GM23248 (cell line): Measurements from ENCODE around the gene TOMM7. TPM values are rescaled to one million over a fixed set of nuclear protein-coding genes. Genes with fewer than 3 reads are reported as not detected.
"Not testable (repeated sequence)": the region's sequence is repeated elsewhere in the genome, so short reads cannot be mapped to it uniquely, and the experiment has no call there.

Source experiments
- DNase-seq: peaks from one replicate; pipeline ENCODE4 v3.0.0-alpha.2; 2015
- H2AFZ ChIP-seq: fragments of 200-600 bp; sonication (generic); 2 replicates; pipeline ENCODE4 v1.6.1; 2016; ENCODE audit warnings: antibody characterized with exemption
- H3F3A ChIP-seq: fragments of 200-600 bp; sonication (generic); 2 replicates; pipeline ENCODE4 v1.6.1; 2016; ENCODE audit warnings: mild to moderate bottlenecking, antibody characterized with exemption, mixed run types; ENCODE audit not compliant: insufficient read depth
- H3K27ac ChIP-seq: fragments of 200-600 bp; sonication (generic); 2 replicates; pipeline ENCODE4 v1.5.1; 2016; ENCODE audit warnings: mild to moderate bottlenecking
- H3K27me3 ChIP-seq: fragments of 200-600 bp; sonication (generic); replicated peaks from 2 replicates; pipeline ENCODE4 v1.6.1; 2016; ENCODE audit warnings: mild to moderate bottlenecking; ENCODE audit not compliant: insufficient read depth
- H3K36me3 ChIP-seq: fragments of 200-600 bp; sonication (generic); 2 replicates; pipeline ENCODE4 v1.6.1; 2016; ENCODE audit warnings: low read depth, mild to moderate bottlenecking
- H3K4me1 ChIP-seq: fragments of 200-600 bp; sonication (generic); 2 replicates; pipeline ENCODE4 v1.6.1; 2016; ENCODE audit warnings: mild to moderate bottlenecking; ENCODE audit not compliant: insufficient read depth
- H3K4me2 ChIP-seq: fragments of 200-600 bp; sonication (generic); one replicate; pipeline ENCODE4 v1.6.1; 2016; ENCODE audit warnings: mild to moderate bottlenecking; ENCODE audit not compliant: unreplicated experiment
- H3K4me3 ChIP-seq: fragments of 200-600 bp; sonication (generic); 2 replicates; pipeline ENCODE4 v1.5.1; 2016; ENCODE audit warnings: mild to moderate bottlenecking
- H3K79me2 ChIP-seq: fragments of 200-600 bp; sonication (generic); 2 replicates; pipeline ENCODE4 v1.6.1; 2016; ENCODE audit warnings: mild to moderate bottlenecking; ENCODE audit not compliant: insufficient read depth
- H3K9ac ChIP-seq: fragments of 200-600 bp; sonication (generic); 2 replicates; pipeline ENCODE4 v1.6.1; 2016; ENCODE audit warnings: mild to moderate bottlenecking
- H3K9me2 ChIP-seq: fragments of 200-600 bp; sonication (generic); 2 replicates; pipeline ENCODE4 v1.6.1; 2016; ENCODE audit warnings: mixed run types, mild to moderate bottlenecking, moderate library complexity; ENCODE audit not compliant: insufficient read depth
- H3K9me3 ChIP-seq: fragments of 200-600 bp; sonication (generic); one replicate; pipeline ENCODE4 v1.6.1; 2017; ENCODE audit warnings: low read depth
- H4K20me1 ChIP-seq: fragments of 200-600 bp; sonication (generic); 2 replicates; pipeline ENCODE4 v1.6.0; 2016; ENCODE audit not compliant: insufficient read depth
- EZH2 ChIP-seq: fragments of 200-600 bp; sonication (generic); IDR thresholded peaks from 2 replicates; pipeline ENCODE4 v1.6.1; 2018; ENCODE audit warnings: antibody characterized with exemption, mild to moderate bottlenecking; ENCODE audit not compliant: insufficient read depth, poor library complexity, severe bottlenecking
- EZH2phosphoT487 ChIP-seq: fragments of 200-600 bp; sonication (generic); IDR thresholded peaks from 2 replicates; pipeline ENCODE4 v1.6.1; 2018; ENCODE audit warnings: antibody characterized with exemption, moderate library complexity, mild to moderate bottlenecking, low read depth; ENCODE audit not compliant: insufficient read depth
- WGBS, 2 experiments: methylation state at CpG; one replicate each; pipeline ENCODE4 v1.1.6; 2015 to 2017; ENCODE audit warnings: low lambda C conversion rate in 2 of 2, low coverage in 1 of 2; ENCODE audit errors: missing lambda C conversion rate in 2 of 2; 5-methylcytosine and 5-hydroxymethylcytosine counted together
- in situ Hi-C: fragments of 300-500 bp; cut with MboI; formaldehyde crosslinking; loops from 2 replicates; pipeline ENCODE4 v1.15.0; 2020
- polyA plus RNA-seq: library from polyadenylated mRNA; unstranded; fragments of >200 nt; fragmentation: Nextera tagmentation; extraction: Ambion mirVana; gene quantifications from 2 replicates; pipeline ENCODE4 v1.2.1, GENCODE V29; 2016
- total RNA-seq: library from RNA; depleted of rRNA; stranded (reverse); fragments of >200 nt; shearing (Covaris generic); gene quantifications from 2 replicates; pipeline ENCODE4 v1.2.3, GENCODE V29; 2014

TOMM7 gene
- total and polyA plus RNA-seq, 2 experiments from 2014 or later, result 132 to 408 TPM

DNA sequence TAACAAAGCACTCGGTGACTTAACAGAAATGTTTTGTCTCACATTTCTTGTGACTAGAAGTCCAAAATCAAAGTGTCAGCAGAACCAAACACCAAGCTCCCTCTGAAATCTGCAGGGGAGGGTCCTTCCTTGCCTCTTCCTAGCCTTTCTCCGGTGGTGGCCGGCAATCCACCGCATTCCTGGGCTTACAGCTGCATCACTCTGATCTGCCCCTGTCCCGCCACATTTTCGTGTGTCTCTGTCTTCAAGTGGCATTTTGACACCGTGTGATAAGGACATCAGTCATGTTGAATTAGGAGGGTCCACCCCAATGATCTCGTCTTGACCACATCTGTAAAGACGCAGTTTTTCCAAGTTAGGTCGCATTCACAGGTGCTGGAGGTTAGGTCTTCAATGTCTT, 30.5 kb upstream of the TOMM7 start:
- H3K9me3 ChIP-seq, result no peaks in the 10 kb centered on the region
- H3K9ac ChIP-seq, result no peak overlapping the region
- peaks cover 21% of the 10 kb centered on the region for H3K79me2 ChIP-seq
- no peak overlapping the region for H2AFZ ChIP-seq
- no peak overlapping the region for H3K4me3 ChIP-seq
- no peaks in the 10 kb centered on the region for H3K9me2 ChIP-seq
- no peak overlapping the region for H3K27ac ChIP-seq
- H3K36me3 ChIP-seq, result peaks cover 5% of the 10 kb centered on the region
- no peak for TF ChIP-seq EZH2
- no peak for TF ChIP-seq EZH2phosphoT487
- no peak overlapping the region for H3K4me2 ChIP-seq
- WGBS, 2 experiments, result 78% methylated on average over 10 of the region's 10 CpGs
- no peaks in the 10 kb centered on the region for H3K27me3 ChIP-seq
- in situ Hi-C loops, result no loop called here
- H4K20me1 ChIP-seq, result no peaks in the 10 kb centered on the region
- no peak for DNase-seq
- H3K4me1 ChIP-seq, result peaks cover 24% of the 10 kb centered on the region
- peaks cover 41% of the 10 kb centered on the region for H3F3A ChIP-seq

DNA sequence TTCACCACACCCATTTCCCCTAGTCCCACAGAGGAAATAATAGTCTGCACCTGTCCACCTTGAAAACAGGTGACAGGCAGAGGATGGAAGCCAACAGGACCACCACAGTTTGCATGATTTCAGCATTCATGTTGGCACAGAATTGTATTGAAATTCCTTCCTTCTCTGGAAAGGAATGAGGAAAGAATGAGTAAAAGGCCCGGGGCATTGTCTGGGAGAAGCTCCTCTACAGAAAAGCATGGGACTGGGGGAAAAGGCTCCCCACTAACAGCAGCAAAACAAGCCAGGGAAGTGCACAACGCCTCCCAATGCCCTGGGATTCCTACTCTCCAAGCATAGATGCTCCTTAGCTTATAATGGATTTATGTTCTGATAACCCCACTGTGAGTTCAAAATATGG, 28.5 kb upstream of the TOMM7 start:
- no peak overlapping the region for H3K4me3 ChIP-seq
- no peaks in the 10 kb centered on the region for H3K9me3 ChIP-seq
- H3K27me3 ChIP-seq, result no peaks in the 10 kb centered on the region
- peaks cover 23% of the 10 kb centered on the region for H3F3A ChIP-seq
- no peak for TF ChIP-seq EZH2phosphoT487
- TF ChIP-seq EZH2, result no peak
- no peak overlapping the region for H3K9ac ChIP-seq
- WGBS, 2 experiments, result 88 to 91% methylated on average over 2 of the region's 2 CpGs
- H3K36me3 ChIP-seq, result no peaks in the 10 kb centered on the region
- in situ Hi-C loops, result no loop called here
- H4K20me1 ChIP-seq, result no peaks in the 10 kb centered on the region
- DNase-seq, result no peak
- no peak overlapping the region for H3K27ac ChIP-seq
- H3K4me2 ChIP-seq, result no peak overlapping the region
- H3K9me2 ChIP-seq, result no peaks in the 10 kb centered on the region
- H3K79me2 ChIP-seq, result peaks cover 13% of the 10 kb centered on the region
- H2AFZ ChIP-seq, result no peak overlapping the region
- peaks cover 6% of the 10 kb centered on the region for H3K4me1 ChIP-seq

DNA sequence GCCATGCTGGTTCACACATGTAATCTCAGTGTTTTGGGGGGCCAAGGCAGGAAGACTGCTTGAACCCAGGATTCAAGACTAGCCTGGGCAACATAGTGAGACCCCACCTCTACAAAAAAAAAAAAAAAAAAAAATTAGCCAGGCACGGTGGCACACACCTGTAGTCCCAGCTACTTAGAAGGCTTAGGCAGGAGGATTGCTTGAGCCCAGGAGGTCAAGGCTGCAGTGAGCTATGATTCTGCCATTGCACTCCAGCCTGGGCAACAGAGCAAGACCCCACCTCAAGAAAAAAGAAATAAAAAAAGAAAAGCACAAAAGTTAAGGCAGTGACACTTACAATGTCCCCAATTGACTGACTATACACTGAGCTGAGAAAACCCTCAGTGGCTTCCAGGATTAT, 27.7 kb upstream of the TOMM7 start:
- H3K9me3 ChIP-seq, H3K36me3 ChIP-seq, H3K4me3 ChIP-seq, H4K20me1 ChIP-seq, H3K4me2 ChIP-seq, in situ Hi-C loops, H3K27ac ChIP-seq, DNase-seq, H3K27me3 ChIP-seq, H2AFZ ChIP-seq, H3K9me2 ChIP-seq, H3K79me2 ChIP-seq, H3K9ac ChIP-seq, H3K4me1 ChIP-seq: not testable (repeated sequence)
- 92 to 94% methylated on average over 1 of the region's 1 CpG for WGBS, 2 experiments
- H3F3A ChIP-seq, result peaks cover 24% of the 10 kb centered on the region

DNA sequence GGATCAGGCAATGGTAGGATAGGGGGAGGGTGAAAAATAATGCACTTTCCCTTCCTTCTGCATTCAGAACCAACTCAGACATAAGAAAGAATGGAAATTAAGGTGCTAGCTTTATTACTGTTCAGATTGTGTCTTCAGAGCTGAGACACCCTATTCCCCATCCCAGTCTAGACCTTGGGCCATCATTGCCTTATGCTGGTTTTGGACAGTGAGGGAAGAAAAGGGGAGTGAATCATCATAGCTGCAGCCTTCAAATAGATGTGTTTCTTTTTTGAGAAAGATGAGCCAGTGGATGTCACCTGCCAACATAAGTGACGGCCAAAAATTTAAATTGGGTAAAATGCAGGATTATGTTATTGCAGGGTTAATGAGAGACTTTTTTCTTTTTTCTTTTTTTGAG, 27.0 kb upstream of the TOMM7 start:
- in situ Hi-C loops, result loop anchor here (25.0 kb wide), 1 partner anchor 213 kb away; no protein-coding TSS in a partner anchor

DNA sequence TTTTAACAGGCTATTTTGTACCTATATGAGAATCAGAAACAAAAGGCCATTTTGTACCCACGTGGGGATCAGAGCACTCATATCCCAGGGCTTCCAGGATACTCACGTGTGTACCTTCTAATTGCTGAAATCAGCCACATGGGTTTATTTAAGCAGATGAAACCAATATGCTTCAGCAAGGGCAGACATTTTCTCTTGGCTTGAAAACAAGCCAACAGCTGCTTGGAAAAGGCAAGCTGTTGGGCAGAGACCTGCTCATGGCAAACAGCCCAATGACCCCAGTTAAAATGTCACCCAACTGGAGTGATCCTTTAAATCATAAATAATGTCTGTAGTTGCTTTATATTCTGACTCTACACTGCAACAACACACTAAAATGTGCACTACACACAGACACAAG, 26.5 kb upstream of the TOMM7 start:
- DNase-seq, result no peak
- Histone ChIP-seq H3K4me3 (no peak overlapping the region), H3K9me3 (no peaks in the 10 kb centered on the region), H3K79me2 (no peaks in the 10 kb centered on the region), H3K36me3 (no peaks in the 10 kb centered on the region), H3K27me3 (no peaks in the 10 kb centered on the region), H3K9ac (no peak overlapping the region), H3K27ac (no peak overlapping the region), H3K4me2 (no peak overlapping the region), H2AFZ (no peak overlapping the region), H3K4me1 (peaks cover 10% of the 10 kb centered on the region), H3K9me2 (no peaks in the 10 kb centered on the region), H3F3A (peaks cover 20% of the 10 kb centered on the region), H4K20me1 (no peaks in the 10 kb centered on the region)
- TF ChIP-seq EZH2, result no peak
- TF ChIP-seq EZH2phosphoT487, result no peak
- in situ Hi-C loops, result loop anchor here (25.0 kb wide), 1 partner anchor 213 kb away; no protein-coding TSS in a partner anchor
- 10 to 13% methylated on average over 2 of the region's 2 CpGs for WGBS, 2 experiments

More for the DNA sequence above, 27.0 kb upstream of the TOMM7 start:
- DNase-seq, result no peak
- Histone ChIP-seq H3K4me2 (no peak overlapping the region), H3K36me3 (no peaks in the 10 kb centered on the region), H3K4me3 (no peak overlapping the region), H3F3A (peaks cover 23% of the 10 kb centered on the region), H3K4me1 (peaks cover 10% of the 10 kb centered on the region), H3K9me3 (no peaks in the 10 kb centered on the region), H3K9me2 (no peaks in the 10 kb centered on the region), H3K9ac (no peak overlapping the region), H2AFZ (no peak overlapping the region), H3K79me2 (no peaks in the 10 kb centered on the region), H3K27me3 (no peaks in the 10 kb centered on the region), H4K20me1 (no peaks in the 10 kb centered on the region), H3K27ac (no peak overlapping the region)
- 90 to 95% methylated on average over 1 of the region's 1 CpG for WGBS, 2 experiments
- TF ChIP-seq EZH2, result no peak
